HG03175 (cell line): ENCODE data around the gene CCDC93.

ENCODE experiments used
- ATAC-seq: cut with Tn5 transposase; IDR thresholded peaks from one replicate; pipeline ENCODE4 v1.9.1; 2021; ENCODE audit warnings: mild to moderate bottlenecking, moderate library complexity; ENCODE audit not compliant: unreplicated experiment

Gene CCDC93

GRCh38 chr2:117994729-117995128, 19.1 kb downstream of the CCDC93 start:
- ATAC-seq, result no peak

GRCh38 chr2:117989854-117990438, 23.9 kb downstream of the CCDC93 start:
- no peak for ATAC-seq

- ATAC-seq, result no peak
These were observed 26.7 kb downstream of the CCDC93 start for GRCh38 chr2:117987121-117987520.

- ATAC-seq, result no peak
These were observed 28.8 kb downstream of the CCDC93 start for GRCh38 chr2:117985092-117985491.

- ATAC-seq, result no peak
These were observed 29.7 kb downstream of the CCDC93 start for GRCh38 chr2:117984208-117984607.

- no peak for ATAC-seq
These were observed 30.8 kb downstream of the CCDC93 start for GRCh38 chr2:117983040-117983439.

GRCh38 chr2:117982376-117983033, 31.4 kb downstream of the CCDC93 start:
- no peak for ATAC-seq

GRCh38 chr2:117981810-117982209, 32.1 kb downstream of the CCDC93 start:
- no peak for ATAC-seq

- ATAC-seq, result no peak
These were observed 32.8 kb downstream of the CCDC93 start for GRCh38 chr2:117980783-117981676.

GRCh38 chr2:117979911-117980701, 33.8 kb downstream of the CCDC93 start:
- no peak for ATAC-seq

GRCh38 chr2:117977696-117978095, 36.2 kb downstream of the CCDC93 start:
- no peak for ATAC-seq

GRCh38 chr2:117976581-117976980, 37.3 kb downstream of the CCDC93 start:
- ATAC-seq, result no peak

GRCh38 chr2:117973498-117974082, 40.3 kb downstream of the CCDC93 start:
- no peak for ATAC-seq

GRCh38 chr2:117972476-117973123, 41.3 kb downstream of the CCDC93 start:
- ATAC-seq, result no peak

- no peak for ATAC-seq
These were observed 45.1 kb downstream of the CCDC93 start for GRCh38 chr2:117968722-117969121.

GRCh38 chr2:117967977-117968718, 45.7 kb downstream of the CCDC93 start:
- ATAC-seq, result no peak

GRCh38 chr2:117963446-117963845, 50.4 kb downstream of the CCDC93 start:
- no peak for ATAC-seq

GRCh38 chr2:117961201-117961600, 52.7 kb downstream of the CCDC93 start:
- no peak for ATAC-seq

- no peak for ATAC-seq
These were observed 53.6 kb downstream of the CCDC93 start for GRCh38 chr2:117960231-117960630.
